ENCODE measurements around the gene PLCL1.
A peak's percentile ranks its signal among the peaks of the same experiment; 100 is the strongest.

DNA sequence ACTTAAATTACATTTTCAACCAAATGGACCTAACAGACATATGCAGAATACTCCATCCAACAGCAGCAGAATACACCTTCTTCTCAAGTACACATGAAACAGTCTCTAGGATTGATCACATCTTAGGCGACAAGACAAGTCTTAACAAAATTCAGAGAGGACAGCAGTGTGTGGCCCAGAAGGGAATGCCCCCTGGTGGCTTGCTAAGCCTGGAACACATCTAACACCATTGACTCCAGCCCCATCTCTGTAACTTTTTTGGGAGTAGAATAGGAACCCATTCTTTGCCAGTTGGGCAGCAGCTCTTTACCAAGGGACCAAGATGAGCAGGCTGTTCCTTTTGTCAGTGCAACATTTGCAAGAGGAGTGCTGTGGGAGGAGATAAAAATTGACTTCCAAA, 249.9 kb downstream of the PLCL1 start:
- TF ChIP-seq, protein P1, sequence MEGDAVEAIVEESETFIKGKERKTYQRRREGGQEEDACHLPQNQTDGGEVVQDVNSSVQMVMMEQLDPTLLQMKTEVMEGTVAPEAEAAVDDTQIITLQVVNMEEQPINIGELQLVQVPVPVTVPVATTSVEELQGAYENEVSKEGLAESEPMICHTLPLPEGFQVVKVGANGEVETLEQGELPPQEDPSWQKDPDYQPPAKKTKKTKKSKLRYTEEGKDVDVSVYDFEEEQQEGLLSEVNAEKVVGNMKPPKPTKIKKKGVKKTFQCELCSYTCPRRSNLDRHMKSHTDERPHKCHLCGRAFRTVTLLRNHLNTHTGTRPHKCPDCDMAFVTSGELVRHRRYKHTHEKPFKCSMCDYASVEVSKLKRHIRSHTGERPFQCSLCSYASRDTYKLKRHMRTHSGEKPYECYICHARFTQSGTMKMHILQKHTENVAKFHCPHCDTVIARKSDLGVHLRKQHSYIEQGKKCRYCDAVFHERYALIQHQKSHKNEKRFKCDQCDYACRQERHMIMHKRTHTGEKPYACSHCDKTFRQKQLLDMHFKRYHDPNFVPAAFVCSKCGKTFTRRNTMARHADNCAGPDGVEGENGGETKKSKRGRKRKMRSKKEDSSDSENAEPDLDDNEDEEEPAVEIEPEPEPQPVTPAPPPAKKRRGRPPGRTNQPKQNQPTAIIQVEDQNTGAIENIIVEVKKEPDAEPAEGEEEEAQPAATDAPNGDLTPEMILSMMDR (IDR thresholded peaks at IDR 0.05 in 8 of 11, conservative IDR thresholded peaks at IDR 0.05 in 3 of 11), result peak in 5 of 11 experiments; percentile 23 to 39 (median 35)
- TF ChIP-seq POLR2A (IDR thresholded peaks at IDR 0.05), result no peak
